Upper lobe of left lung (tissue), 6 donors: ENCODE results near the gene PGBD5. TPM values are rescaled to one million over a fixed set of nuclear protein-coding genes. Genes with fewer than 3 reads are reported as not detected.
A peak's percentile ranks its signal among the peaks of the same experiment; 100 is the strongest.
"Not testable (repeated sequence)": the region's sequence is repeated elsewhere in the genome, so short reads cannot be mapped to it uniquely, and the experiment has no call there.

Source experiments
- ATAC-seq, 2 donors: fragments of 200-7000 bp; cut with Tn5 transposase; one replicate each; pipeline ENCODE4 v1.9.1; 2022; ENCODE audit warnings: mild to moderate bottlenecking in 2 of 2, moderate library complexity in 2 of 2; ENCODE audit not compliant: low FRiP score in 2 of 2
- DNase-seq, 2 donors: peaks; one replicate each; pipeline ENCODE4 v3.0.0-alpha.2; 2019 to 2020
- H3K27ac ChIP-seq, 4 donors: fragments of 200-600 bp; sonication (generic); one replicate each; pipeline ENCODE4 v1.5.1; 2016 to 2019
- H3K27me3 ChIP-seq, 4 donors: fragments of 200-600 bp; sonication (generic); one replicate each; pipeline ENCODE4 v1.5.1; 2017 to 2019
- H3K36me3 ChIP-seq, 4 donors: fragments of 200-600 bp; sonication (generic); one replicate each; pipeline ENCODE4 v1.5.1; 2016 to 2019
- H3K4me1 ChIP-seq, 4 donors: fragments of 200-600 bp; sonication (generic); one replicate each; pipeline ENCODE4 v1.5.1; 2018 to 2019
- H3K4me3 ChIP-seq, 4 donors: fragments of 200-600 bp; sonication (generic); one replicate each; pipeline ENCODE4 v1.5.1; 2017 to 2019; ENCODE audit warnings: mild to moderate bottlenecking in 2 of 4, moderate library complexity in 1 of 4
- H3K9me3 ChIP-seq, 4 donors: fragments of 200-600 bp; sonication (generic); one replicate each; pipeline ENCODE4 v1.5.1; 2018 to 2019
- EP300 ChIP-seq, 4 donors: sonication (generic); formaldehyde crosslinking; IDR thresholded peaks; one replicate each; pipeline ENCODE4 v1.5.1; 2017; ENCODE audit warnings: antibody characterized with exemption in 4 of 4, control low read depth in 2 of 4
- POLR2A ChIP-seq, 4 donors: fragments of 450-650 bp; IDR thresholded peaks; one replicate each; pipeline ENCODE4 v1.5.1; 2016 to 2017; ENCODE audit warnings: antibody characterized with exemption in 4 of 4, mild to moderate bottlenecking in 2 of 4
- POLR2AphosphoS5 ChIP-seq, 2 donors: sonication (generic); formaldehyde crosslinking; IDR thresholded peaks; one replicate each; pipeline ENCODE4 v1.5.1; 2017; ENCODE audit warnings: antibody characterized with exemption in 2 of 2
- WGBS, 2 donors: methylation state at CpG; one replicate each; pipeline ENCODE4 v1.1.5; 2017 to 2018; 5-methylcytosine and 5-hydroxymethylcytosine counted together
- total RNA-seq, 6 donors: library from RNA; depleted of rRNA in 4 of 6; stranded (reverse); fragments of >200 nt in 4 of 6; gene quantifications; one replicate each; pipeline versions ENCODE4 v1.1.0 to v1.2.1, GENCODE V29; 2016 to 2021
- TF ChIP-seq, protein P1 (sequence below), 6 experiments: fragments of 450-650 bp in 4 of 6; fragments of 200-600 bp in 2 of 6; sonication (generic) in 2 of 6; IDR thresholded peaks; one replicate each; pipeline ENCODE4 v1.5.1; 2016 to 2019; ENCODE audit warnings: antibody characterized with exemption in 6 of 6
- donor health status: DM: no; HTN: no; CAD: no; lungs with moderate emphysema.
- donor health status: DM: no; HTN: yes; CAD: no; lungs with severe emphysema.

Gene PGBD5, protein sequence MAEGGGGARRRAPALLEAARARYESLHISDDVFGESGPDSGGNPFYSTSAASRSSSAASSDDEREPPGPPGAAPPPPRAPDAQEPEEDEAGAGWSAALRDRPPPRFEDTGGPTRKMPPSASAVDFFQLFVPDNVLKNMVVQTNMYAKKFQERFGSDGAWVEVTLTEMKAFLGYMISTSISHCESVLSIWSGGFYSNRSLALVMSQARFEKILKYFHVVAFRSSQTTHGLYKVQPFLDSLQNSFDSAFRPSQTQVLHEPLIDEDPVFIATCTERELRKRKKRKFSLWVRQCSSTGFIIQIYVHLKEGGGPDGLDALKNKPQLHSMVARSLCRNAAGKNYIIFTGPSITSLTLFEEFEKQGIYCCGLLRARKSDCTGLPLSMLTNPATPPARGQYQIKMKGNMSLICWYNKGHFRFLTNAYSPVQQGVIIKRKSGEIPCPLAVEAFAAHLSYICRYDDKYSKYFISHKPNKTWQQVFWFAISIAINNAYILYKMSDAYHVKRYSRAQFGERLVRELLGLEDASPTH
- 1 to 10 TPM in 5 of 6 donors, under 1 TPM in 1; 0.78 to 5.0 (median 3.9) TPM for total RNA-seq

- peak; percentile 63 to 95 for DNase-seq
- Histone ChIP-seq H3K36me3 (no peaks in the 10 kb centered on the region), H3K27ac (no peak within 1 kb of the TSS), H3K4me1 (peaks cover 7 to 24% (median 15%) of the 10 kb centered on the region in 4 donors), H3K9me3 (no peaks in the 10 kb centered on the region), H3K4me3 (peak within 1 kb of the TSS in 3 of 4 donors; percentile 63 to 74 (median 64)), H3K27me3 (peaks cover 0 to 27% (median 7%) of the 10 kb centered on the region in 4 donors)
- peak; percentile 91 to 96 for ATAC-seq
- no peak for TF ChIP-seq POLR2AphosphoS5 (IDR thresholded peaks at IDR 0.05)
- TF ChIP-seq, protein P1, sequence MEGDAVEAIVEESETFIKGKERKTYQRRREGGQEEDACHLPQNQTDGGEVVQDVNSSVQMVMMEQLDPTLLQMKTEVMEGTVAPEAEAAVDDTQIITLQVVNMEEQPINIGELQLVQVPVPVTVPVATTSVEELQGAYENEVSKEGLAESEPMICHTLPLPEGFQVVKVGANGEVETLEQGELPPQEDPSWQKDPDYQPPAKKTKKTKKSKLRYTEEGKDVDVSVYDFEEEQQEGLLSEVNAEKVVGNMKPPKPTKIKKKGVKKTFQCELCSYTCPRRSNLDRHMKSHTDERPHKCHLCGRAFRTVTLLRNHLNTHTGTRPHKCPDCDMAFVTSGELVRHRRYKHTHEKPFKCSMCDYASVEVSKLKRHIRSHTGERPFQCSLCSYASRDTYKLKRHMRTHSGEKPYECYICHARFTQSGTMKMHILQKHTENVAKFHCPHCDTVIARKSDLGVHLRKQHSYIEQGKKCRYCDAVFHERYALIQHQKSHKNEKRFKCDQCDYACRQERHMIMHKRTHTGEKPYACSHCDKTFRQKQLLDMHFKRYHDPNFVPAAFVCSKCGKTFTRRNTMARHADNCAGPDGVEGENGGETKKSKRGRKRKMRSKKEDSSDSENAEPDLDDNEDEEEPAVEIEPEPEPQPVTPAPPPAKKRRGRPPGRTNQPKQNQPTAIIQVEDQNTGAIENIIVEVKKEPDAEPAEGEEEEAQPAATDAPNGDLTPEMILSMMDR (IDR thresholded peaks at IDR 0.05), result no peak
- whole genome bisulfite sequencing, 2 donors, result 2 to 10% methylated on average over 10 to 23 of the region's 93 CpGs
These were observed at the start of gene PGBD5 for GRCh38 chr1:230426246-230427093. PGBD5 (minus strand) TSS chr1:230426332; CDS start chr1:230425928, 404 bp downstream.

DNA sequence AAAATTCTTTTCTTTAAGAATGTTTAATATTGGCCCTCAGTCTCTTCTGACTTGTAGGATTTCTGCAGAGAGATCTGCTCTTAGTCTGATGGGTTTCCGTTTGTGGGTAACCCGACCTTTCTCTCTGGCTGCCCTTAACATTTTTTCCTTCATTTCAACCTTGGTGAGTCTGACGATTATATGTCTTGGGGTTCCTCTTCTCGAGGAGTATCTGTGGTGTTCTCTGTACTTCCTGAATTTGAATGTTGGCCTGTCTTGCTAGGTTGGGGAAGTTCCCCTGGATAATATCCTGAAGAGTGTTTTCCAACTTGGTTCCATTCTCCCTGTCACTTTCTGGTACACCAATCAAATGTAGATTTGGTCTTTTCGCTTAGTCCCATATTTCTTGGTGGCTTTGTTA is 48.8 kb upstream of the PGBD5 start:
- H3K27me3 ChIP-seq, H3K27ac ChIP-seq, ATAC-seq, H3K4me3 ChIP-seq, H3K4me1 ChIP-seq, H3K36me3 ChIP-seq, DNase-seq, H3K9me3 ChIP-seq: not testable (repeated sequence)
- 69 to 74% methylated on average over 5 of the region's 5 CpGs for WGBS, 2 donors

DNA sequence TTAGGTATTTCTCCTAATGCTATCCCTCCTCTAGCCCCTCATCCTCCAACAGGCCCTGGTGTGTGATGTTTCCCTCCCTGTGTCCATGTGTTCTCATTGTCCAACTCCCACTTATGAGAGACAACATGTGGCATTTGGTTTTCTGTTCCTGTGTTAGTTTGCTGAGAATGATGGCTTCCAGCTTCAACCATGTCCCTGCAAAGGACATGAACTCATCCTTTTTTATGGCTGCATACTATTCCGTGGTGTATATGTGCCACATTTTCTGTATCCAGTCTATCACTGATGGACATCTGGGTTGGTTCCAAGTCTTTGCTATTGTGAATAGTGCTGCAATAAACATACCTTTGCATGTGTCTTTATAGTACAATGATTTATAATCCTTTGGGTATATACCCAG is 44.6 kb upstream of the PGBD5 start:
- DNase-seq, H3K27ac ChIP-seq, ATAC-seq, H3K4me3 ChIP-seq, H3K27me3 ChIP-seq, H3K9me3 ChIP-seq, H3K4me1 ChIP-seq, H3K36me3 ChIP-seq: not testable (repeated sequence)
- WGBS, 2 donors, result 89 to 95% methylated on average over 1 of the region's 1 CpG

GRCh38 chr1:230469271-230469670 is 43.1 kb upstream of the PGBD5 start:
- Histone ChIP-seq H3K4me3 (no peak overlapping the region), H3K27ac (no peak overlapping the region), H3K36me3 (no peaks in the 10 kb centered on the region), H3K4me1 (no peaks in the 10 kb centered on the region), H3K9me3 (no peaks in the 10 kb centered on the region), H3K27me3 (no peaks in the 10 kb centered on the region)
- DNase-seq (no peak), ATAC-seq (no peak)
- TF ChIP-seq POLR2A (IDR thresholded peaks at IDR 0.05) (no peak), POLR2AphosphoS5 (IDR thresholded peaks at IDR 0.05) (no peak), EP300 (IDR thresholded peaks at IDR 0.05) (no peak)
- TF ChIP-seq, protein P1 (IDR thresholded peaks at IDR 0.05), result no peak

GRCh38 chr1:230465691-230466090 is 39.6 kb upstream of the PGBD5 start:
- no peak overlapping the region for H3K27ac ChIP-seq
- TF ChIP-seq, protein P1 (IDR thresholded peaks at IDR 0.05), result no peak
- TF ChIP-seq POLR2AphosphoS5 (IDR thresholded peaks at IDR 0.05) (no peak), EP300 (IDR thresholded peaks at IDR 0.05) (no peak), POLR2A (IDR thresholded peaks at IDR 0.05) (no peak)
- no peaks in the 10 kb centered on the region for H3K27me3 ChIP-seq
- H3K4me3 ChIP-seq, result no peak overlapping the region
- no peaks in the 10 kb centered on the region for H3K9me3 ChIP-seq
- H3K4me1 ChIP-seq, result no peaks in the 10 kb centered on the region
- WGBS, 2 donors, result 46 to 71% methylated on average over 1 of the region's 1 CpG
- H3K36me3 ChIP-seq, result no peaks in the 10 kb centered on the region
- DNase-seq, result no peak
- no peak for ATAC-seq
